GM19468 (cell line): ENCODE measurements around the gene C4B.

Experiments used
- ATAC-seq: cut with Tn5 transposase; IDR thresholded peaks from one replicate; pipeline ENCODE4 v1.9.1; 2021; ENCODE audit warnings: mild to moderate bottlenecking, moderate library complexity, moderate number of reproducible peaks; ENCODE audit not compliant: unreplicated experiment; ENCODE audit errors: extremely low read depth

C4B gene

DNA sequence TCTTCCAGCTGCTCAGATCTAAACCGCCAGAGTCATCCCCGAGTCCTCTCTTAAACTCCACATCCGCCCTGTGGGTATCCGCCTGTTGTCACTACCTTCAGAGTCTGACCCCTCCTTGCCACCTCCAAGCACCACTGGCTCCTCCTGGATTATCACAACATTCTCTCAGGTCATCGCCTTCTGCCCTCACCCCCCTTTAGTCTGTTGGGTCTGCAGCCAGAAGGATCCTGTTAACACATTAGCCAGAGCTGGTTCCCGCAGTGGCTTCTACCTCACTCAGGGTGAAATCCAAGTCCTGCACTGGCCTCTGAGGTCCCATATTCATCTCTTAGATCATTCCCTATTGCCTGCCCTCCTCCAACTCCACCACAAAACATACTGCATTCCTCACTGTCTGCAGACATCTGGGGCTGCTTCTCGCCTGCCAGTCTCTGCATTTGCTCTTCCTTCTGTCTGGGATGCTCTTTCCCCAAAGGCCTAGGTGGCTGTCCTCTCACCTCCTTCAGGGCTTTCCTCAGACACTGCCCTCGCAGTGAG lies 60.5 kb downstream of the C4B start:
- ATAC-seq = no peak

DNA sequence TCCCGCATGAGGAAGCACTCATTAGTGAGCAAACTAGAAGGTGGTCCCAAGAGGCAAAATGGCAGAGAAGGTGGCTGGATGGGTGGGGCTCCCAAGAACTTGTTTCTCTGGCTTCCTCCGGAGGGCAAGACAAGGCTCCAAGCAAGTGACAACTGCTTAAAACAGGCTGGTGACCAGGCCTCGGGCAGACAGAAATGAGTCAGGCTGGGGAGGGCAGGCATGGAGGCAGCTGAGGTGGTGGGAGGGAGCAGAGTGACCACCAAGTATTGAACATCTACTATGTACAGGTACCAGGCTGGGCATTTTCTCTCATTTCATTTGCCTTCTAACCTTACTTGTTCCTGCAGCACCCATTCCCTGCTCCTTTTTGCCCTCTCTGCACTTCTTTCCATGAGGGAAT lies 61.2 kb downstream of the C4B start:
- ATAC-seq = no peak

DNA sequence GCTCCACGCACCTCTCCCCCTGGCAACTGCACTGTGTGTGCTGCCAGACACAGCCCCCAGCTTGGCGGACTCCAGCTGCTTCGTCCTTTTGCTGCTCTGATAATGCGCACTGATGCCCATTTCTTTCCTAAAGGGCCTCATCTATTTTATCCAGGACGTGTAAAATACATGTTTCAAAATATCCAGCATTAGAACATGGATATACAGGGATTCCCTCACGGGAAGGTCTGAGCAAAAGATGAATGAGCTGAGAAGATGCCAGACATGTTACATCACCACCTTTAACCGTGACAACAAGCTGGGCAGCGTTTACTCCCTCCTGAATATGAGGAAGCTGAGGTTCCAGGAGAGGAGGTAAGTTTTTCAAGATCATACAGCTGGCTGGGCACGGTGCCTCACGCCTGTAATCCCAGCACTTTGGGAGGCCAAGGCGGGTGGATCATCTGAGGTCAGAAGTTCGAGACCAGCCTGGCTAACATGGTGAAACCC lies 61.8 kb downstream of the C4B start:
- no peak for ATAC-seq

DNA sequence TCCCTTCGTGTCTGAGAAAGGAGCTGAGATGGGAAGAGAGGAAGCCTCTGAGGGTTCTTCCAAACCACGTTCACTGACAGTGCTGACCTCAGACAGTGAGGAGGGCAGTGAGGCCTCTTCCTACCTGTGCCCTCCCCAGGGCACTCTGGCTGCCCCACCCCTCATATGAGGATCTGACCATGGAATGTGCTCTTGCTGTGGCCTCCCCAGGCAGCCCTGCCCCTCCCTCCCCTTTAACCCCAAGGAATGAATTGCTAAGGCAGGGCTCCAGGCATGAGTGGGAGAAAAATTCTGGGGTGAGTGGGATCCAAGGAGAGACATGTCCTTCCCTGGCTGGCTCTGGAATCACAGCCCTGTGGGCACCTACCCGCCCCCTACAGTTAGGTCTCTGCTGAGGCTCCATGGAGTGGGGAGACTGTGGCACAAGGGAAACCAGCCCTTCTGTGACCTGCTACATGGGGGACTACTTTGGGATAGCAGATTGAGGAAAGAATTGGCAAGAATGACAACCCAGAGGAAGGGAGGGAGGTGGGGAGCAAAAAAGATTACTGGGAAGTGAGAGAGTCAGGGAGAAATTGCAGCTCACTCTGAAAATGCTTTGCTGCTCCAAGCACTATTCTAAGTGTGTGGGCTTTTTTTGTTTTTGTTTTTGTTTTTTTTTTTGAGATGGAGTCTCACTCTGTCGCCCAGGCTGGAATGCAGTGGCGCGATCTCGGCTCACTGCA lies 65.1 kb downstream of the C4B start:
- ATAC-seq = no peak

DNA sequence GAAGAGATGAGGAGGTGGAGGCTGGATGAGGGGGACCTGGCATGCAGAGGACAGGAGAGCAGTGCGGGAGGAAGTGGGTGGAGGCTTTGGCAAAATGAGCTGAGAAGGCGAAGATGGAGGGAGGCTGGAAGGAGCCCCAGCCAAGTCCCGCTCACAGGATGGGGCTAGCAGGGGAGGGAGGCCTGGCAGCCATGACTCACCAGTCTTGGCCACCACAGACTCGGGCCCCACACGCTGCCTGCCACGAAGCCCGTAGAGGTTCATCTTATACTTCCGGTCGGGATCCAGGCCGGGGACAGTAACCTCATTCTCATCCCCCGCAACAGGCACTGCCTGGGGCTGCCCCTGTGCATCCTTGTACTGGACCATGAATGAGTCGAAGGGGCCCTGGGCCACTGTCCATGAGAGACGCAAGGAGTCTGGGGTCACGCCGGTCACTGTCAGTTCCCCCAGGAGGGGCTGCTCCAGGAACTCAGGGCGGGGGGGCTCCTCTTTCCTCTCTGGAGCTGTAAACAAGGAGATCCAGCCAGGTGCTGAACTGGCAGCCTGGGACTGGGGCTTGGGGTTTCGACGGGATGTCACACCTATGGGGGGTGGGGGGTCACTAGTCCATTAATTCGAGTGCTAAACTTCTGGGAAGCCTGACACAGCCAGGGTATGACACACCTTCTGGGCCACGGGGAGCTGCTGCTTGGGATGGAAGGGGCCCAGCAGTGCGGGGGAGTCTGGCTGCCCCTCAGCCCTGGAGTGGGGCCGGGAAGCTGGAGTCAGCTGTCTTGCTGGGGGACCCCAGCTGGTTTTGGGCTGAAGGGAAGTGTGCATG lies 66.8 kb downstream of the C4B start:
- no peak for ATAC-seq

DNA sequence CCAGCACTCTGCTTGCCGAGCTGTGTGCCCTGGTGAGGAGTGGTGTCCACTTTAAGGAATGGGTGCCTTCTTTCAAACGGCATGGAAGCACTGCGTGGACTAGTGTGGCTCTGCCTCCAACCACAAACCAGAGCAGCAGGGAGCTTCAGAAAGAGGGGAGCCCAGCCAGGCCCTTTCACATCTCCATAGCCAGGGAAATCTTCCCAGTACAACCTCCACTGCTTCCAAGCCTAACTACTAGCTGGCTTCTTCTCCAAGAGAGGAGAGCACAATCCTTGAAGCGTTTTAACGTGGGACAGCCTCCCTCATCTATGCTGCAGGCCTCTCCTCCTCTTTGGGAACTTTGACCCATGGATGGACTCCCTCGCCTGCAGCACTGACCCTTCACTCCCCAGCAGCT lies 67.9 kb downstream of the C4B start:
- ATAC-seq = no peak

DNA sequence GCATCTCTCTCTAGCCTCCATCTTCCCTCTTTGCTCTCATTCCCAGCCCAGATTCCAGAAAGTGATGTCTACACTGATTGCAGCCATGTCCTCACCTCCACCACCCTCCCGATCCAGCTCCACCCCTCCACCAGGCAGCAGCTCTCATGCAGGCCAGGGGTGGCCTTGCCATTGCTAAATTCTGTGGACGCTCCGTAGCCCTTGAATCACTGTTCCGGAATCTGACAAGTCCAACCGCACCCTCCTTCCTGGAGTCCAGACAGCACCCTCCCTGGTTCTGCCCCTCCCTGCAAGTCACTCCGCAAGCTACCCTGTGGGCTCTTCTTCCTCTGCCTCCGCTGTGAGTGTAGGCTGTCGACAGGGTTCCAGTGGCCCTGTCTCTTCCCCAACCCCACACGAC lies 68.3 kb downstream of the C4B start:
- no peak for ATAC-seq

DNA sequence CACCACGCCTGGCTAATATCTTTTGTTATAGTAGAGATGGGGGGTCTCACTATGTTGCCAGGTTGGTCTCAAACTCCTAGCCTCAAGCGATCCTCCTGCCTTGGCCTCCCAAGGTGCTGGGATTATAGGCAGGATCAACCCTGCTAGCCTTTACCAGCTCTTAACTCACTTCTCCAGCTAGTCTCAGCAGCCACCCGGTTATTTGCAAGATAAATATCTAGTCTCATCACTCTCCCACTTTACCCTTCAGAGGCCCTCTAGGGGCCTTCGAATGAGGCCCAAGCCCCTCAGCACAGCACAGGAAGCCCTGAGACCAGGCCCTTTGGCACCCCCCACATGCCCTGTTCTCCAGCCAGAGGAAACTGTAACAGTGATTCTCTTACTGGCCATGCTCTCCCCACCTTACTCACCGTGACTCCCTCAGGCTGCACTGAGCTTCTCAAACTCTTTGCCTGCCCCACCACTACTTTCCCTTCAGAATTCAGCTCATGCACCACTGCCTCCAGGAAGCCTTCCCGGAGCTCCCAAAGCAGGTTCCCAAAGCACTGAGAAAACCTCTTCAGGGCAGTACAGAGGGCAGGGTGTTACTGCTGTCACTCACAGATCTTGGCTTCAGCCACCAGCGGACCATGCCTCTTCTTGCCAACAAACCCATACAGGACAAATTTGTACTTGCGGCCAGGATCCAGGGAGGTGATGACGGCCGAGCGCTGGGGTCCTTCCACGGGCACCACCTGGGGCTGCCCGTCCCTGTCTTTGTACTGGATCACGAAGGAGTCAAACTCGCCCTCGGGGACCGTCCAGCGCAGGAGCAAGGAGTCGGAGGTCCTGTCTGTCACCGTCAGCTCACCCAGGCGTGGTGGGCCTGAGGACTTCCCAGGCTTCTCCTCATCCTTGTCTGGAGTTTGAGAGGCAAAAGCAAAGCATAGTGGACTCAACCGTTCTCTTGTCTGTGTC lies 69.5 kb downstream of the C4B start:
- ATAC-seq = no peak

DNA sequence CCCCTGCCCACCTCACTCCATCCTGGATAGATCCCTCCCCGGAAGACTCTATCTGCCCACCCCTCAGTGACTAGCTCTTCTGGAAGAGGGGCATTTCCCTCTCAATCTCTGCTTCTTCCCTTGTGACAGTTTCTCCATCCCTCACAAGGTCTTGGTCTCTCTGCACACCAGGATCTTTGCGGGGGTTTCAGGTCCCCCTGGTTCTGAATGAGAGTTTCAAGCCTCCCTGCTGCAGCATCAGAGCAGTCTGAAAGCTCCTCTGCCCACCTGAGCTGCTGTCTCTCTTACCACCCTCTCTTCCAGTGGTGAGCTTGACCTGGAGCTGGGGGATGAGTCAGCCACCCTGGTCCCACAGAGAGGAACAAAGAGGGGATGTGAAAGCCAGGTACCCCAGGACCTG lies 70.2 kb downstream of the C4B start:
- ATAC-seq = no peak
